Esophagus muscularis mucosa (tissue), 3 donors: Measurements from ENCODE around the gene TRPV4.

ENCODE experiments used
- CTCF ChIP-seq, 3 experiments: fragments of 200-600 bp in 2 of 3; fragments of 450-650 bp in 1 of 3; sonication (generic) in 2 of 3; IDR thresholded peaks; one replicate each; pipeline ENCODE4 v1.5.1; 2017 to 2019; ENCODE audit warnings: antibody characterized with exemption in 3 of 3, mild to moderate bottlenecking in 2 of 3, moderate library complexity in 1 of 3
- POLR2AphosphoS5 ChIP-seq, 2 donors: sonication (generic); formaldehyde crosslinking; IDR thresholded peaks; one replicate each; pipeline ENCODE4 v1.6.1; 2017; ENCODE audit warnings: antibody characterized with exemption in 2 of 2

GRCh38 chr12:109766251-109766778 lies 66.9 kb downstream of the TRPV4 start:
- TF ChIP-seq POLR2AphosphoS5 (IDR thresholded peaks at IDR 0.05), result no peak
- no peak for TF ChIP-seq CTCF (IDR thresholded peaks at IDR 0.05)
